ENCODE results near the gene VTI1A.

The VTI1A gene

GRCh38 chr10:112785089-112785488 lies 338.1 kb downstream of the VTI1A start:
- no peak for DNase-seq (ENCODE audit: low spot score)

- DNase-seq (ENCODE audit: low spot score), result no peak
Observed at GRCh38 chr10:112789248-112789647, 342.2 kb downstream of the VTI1A start.

- DNase-seq (ENCODE audit: low spot score), result no peak
Observed at GRCh38 chr10:112790030-112790429, 343.0 kb downstream of the VTI1A start.

GRCh38 chr10:112790921-112791320 lies 343.9 kb downstream of the VTI1A start:
- no peak for DNase-seq (ENCODE audit: low spot score)

- no peak for DNase-seq (ENCODE audit: low spot score)
Observed at GRCh38 chr10:112791447-112791846, 344.4 kb downstream of the VTI1A start.

- DNase-seq (ENCODE audit: low spot score), result no peak
Observed at GRCh38 chr10:112792487-112793201, 345.6 kb downstream of the VTI1A start.

GRCh38 chr10:112793202-112793921 lies 346.3 kb downstream of the VTI1A start:
- DNase-seq (ENCODE audit: low spot score), result no peak

- no peak for DNase-seq (ENCODE audit: low spot score)
Observed at GRCh38 chr10:112794201-112794600, 347.2 kb downstream of the VTI1A start.

GRCh38 chr10:112795067-112795466 lies 348.1 kb downstream of the VTI1A start:
- no peak for DNase-seq (ENCODE audit: low spot score)

GRCh38 chr10:112797197-112797596 lies 350.2 kb downstream of the VTI1A start:
- DNase-seq (ENCODE audit: low spot score), result no peak

- no peak for DNase-seq (ENCODE audit: low spot score)
Observed at GRCh38 chr10:112797855-112798254, 350.8 kb downstream of the VTI1A start.

GRCh38 chr10:112799038-112799437 lies 352.0 kb downstream of the VTI1A start:
- DNase-seq (ENCODE audit: low spot score), result no peak

GRCh38 chr10:112799726-112800510 lies 352.9 kb downstream of the VTI1A start:
- DNase-seq (ENCODE audit: low spot score), result no peak

GRCh38 chr10:112801004-112801403 lies 354.0 kb downstream of the VTI1A start:
- DNase-seq (ENCODE audit: low spot score), result no peak

GRCh38 chr10:112801748-112802147 lies 354.7 kb downstream of the VTI1A start:
- DNase-seq (ENCODE audit: low spot score), result no peak

GRCh38 chr10:112802411-112803022 lies 355.5 kb downstream of the VTI1A start:
- no peak for DNase-seq (ENCODE audit: low spot score)

GRCh38 chr10:112803961-112804401 lies 357.0 kb downstream of the VTI1A start:
- no peak for DNase-seq (ENCODE audit: low spot score)

- DNase-seq (ENCODE audit: low spot score), result no peak
Observed at GRCh38 chr10:112805254-112805590, 358.2 kb downstream of the VTI1A start.

GRCh38 chr10:112805701-112806100 lies 358.7 kb downstream of the VTI1A start:
- DNase-seq (ENCODE audit: low spot score), result no peak

GRCh38 chr10:112807013-112807412 lies 360.0 kb downstream of the VTI1A start:
- DNase-seq (ENCODE audit: low spot score), result no peak

GRCh38 chr10:112809736-112810135 lies 362.7 kb downstream of the VTI1A start:
- DNase-seq (ENCODE audit: low spot score), result no peak

- no peak for DNase-seq (ENCODE audit: low spot score)
Observed at GRCh38 chr10:112810711-112811151, 363.7 kb downstream of the VTI1A start.

Data from HuH-7.5 (cell line).